ENCODE measurements around the gene PIMREG.
"Not testable (repeated sequence)": the region's sequence is repeated elsewhere in the genome, so short reads cannot be mapped to it uniquely, and the experiment has no call there.

Gene PIMREG

DNA sequence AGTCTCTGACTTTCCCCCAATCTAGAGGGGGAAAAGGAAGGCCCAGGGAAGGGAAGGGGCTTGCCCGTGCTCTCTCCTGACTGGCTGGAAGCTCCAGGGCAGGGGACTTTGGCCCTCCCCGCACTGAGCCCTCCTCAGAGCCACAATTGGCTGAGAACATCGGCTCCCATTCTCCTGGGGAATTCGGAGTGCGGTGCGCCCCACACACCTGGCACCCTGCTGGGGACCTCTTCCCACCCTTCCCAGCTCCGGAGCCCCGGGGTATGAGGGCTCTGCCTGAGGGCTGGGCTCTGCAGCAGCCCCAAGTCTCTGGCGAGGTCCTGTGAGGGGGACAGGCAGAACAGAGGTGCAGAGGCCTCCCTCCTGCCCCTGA lies 36.0 kb downstream of the PIMREG start:
- no peak for DNase-seq

GRCh38 chr17:6482105-6482455 lies 37.8 kb downstream of the PIMREG start:
- no peak for DNase-seq

DNA sequence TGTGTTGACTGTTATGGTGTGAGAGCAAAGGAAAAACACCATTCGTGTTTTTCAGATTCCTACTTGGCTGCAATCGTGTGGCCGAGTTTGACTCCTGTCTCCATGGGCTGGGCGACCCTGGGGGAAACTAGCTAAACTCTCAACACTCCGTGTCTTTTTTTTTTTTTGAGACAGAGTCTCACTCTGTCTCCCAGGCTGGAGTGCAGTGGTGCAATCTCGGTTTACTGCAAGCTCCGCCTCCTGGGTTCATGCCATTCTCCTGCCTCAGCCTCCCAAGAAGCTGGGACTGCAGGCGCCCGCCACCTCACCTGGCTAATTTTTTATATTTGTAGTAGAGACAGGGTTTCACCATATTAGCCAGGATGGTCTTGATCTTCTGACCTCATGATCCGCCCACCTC lies 38.5 kb downstream of the PIMREG start:
- DNase-seq = not testable (repeated sequence)

DNA sequence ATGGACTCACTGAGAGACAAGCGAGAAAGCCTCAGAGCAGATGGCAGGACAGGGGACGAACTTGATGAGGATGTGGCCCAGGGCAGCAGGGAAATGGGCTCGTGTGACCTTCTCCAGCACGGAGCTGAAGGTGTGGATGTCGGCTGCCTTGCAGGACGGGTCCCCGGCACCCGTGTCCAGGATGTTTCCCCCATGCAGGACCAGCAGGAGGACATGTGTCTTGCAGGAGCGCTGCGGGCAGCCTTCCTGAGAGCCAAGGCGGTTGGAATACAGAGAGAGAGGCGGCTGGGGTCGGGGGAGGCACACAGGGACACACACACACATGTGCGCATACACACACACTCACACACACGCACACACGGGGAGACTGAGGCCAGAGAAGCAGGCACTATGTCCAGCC lies 39.3 kb downstream of the PIMREG start:
- no peak for DNase-seq

DNA sequence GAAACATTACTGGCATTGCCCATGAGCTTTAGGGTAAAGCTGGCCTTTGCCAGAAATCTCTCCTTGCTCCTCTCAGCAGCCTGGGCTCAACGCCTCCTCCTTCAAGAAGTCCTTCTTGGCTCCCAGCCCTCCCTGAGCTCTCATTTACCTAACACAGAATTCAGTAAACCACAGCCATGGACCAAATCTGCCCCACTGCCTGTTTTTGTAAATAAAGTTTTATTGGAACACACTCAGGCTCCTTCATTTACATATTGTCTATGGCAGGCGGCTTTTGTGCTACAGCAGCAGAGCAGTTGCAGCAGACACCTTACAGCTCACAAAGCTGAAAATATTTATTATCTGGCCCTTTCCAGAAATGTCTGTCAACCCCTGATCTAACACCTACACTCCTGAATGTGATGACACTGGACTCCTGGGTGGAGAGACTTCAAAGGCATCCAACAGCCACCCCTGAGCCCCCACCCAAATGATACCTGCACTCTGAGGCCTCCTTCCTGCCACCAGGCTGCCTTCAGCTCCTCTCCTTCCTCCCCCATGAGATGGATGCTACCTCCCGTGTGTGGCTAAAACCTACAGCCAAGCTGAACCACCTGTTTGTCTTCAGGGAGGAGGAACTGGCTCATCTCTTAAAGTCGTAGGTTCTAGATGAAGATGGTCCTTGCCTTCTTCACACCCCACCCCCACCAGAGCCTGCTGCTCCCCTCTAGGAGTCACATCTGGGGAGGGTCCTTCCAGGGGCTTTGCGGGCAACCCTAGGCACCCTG lies 41.6 kb downstream of the PIMREG start:
- no peak for DNase-seq

DNA sequence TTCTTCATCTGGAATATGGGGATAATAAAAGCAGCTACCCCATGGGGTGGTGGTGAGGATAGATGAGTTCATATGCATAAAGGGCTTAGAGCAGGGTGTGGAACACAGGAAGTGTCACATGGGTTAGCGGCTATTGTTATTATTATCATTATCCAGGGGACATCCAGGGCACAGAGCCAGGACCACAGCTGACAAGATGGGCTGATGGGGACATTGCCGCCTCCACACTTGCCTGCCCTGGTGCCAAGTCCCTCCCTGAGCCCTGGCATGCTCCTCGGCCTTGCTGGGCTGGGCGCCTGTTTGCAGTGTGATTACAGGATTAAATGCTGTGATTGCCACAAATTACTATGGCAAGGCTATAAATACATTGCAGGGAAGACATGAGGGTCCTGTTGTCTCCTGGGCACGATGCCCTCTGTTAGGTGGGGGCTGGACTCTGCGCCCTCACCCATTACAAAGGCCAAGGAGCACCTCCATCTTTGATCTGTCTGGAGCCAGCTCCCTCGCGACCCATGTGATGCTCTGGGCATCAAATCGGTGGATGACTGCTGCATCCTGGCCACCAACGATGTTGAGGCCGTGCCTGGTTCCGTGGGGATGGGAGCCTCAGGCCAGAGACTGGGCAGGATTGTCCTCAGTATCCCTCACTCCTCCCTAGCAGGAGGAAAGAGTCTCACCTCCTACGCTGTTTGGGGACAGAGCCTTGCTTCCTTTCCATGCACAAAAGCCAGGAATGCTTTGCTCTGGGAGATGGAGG lies 43.2 kb downstream of the PIMREG start:
- DNase-seq = no peak

- no peak for DNase-seq
Observed at GRCh38 chr17:6488008-6488539, 43.8 kb downstream of the PIMREG start.

DNA sequence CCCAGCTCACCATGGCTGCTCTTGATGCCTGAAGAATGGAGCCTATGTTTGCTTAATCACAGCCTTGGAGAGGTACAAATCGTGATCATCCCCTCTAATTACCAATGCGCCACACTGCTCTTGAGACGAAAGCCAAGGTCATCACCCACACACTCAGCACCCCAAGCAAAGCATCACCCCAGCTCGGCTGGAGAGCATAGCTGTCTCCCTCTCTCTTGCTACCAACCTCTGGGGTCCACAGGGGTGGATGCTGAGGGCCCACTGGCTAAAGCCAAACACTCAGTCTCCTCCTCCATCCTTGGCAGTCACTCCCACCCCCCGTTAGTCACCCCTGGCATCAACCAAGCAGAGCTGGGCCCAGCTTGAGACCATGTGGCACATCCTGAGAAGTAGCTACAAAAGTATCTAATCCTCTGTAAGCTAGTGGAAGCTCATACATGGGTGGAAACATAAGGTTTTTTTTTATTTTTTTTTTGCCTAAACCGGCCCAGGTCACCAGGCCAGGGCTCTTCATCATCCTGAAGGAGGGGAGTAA lies 44.8 kb downstream of the PIMREG start:
- DNase-seq = no peak

DNA sequence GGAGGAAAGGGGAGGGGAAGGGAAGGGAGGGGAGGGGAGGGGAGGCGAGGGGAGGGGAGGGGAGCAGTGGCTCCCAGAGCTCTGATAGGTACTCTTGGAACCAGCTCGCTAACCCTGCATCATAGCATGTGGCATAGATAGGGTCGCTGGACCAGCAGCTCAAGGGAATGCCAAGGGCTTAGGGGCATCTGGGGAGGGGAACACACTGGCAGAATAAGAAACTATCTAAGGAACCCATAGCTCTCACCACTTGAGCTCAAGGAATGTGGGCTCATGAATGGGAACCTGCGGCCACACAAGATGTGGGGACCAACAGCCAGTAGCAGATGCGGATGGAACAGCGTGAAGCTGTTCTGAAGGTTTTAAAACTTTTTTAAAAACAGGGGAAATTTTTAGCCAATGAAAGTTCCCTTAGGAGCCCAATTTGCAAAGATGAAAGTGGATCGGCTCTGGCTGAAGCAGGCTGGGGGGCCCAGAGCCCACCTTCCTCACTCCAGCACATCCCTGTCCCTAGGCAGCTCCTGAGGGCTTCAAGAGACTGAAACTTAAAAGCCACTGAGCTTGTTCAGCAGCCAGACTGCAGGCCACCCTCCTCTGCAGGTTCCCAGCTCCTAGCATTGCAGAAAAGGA lies 46.9 kb downstream of the PIMREG start:
- DNase-seq = no peak

DNA sequence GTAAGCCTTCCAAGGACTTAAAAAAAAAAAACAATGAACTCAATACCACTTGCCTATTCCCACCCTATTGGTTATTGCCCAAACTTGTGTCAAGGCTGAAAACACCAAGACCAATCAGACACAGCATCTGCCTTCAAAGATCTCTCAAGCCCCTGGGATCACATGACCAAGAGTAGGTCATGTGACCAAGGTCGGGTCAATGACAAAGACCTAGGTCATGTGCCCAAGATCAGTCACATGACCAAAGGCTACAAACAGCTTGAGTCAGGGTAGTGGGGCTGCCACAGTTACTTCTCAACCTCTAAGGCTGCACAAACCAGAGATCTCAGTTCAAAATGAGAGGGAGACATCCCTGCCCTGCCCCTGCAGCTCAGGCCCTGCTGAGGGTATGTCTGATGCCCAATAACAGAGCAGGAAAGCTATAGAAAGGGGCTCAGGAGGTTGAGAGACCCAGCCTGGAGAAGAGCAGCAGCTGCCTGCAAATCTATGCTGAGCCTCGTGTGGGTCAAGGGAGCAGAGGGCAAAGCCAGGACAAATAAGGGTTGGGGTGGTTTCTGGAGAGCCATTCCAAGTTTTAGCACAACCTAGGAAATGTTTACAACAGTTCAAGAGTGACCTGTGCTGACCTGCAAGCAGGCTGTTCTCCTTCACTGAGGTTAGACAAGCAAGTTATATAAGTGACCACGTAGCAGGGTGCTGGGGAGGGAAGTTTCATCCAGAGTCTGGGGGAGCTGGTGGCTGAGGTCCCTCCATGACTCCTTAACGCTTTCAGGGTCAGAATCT lies 48.8 kb downstream of the PIMREG start:
- DNase-seq = no peak

DNA sequence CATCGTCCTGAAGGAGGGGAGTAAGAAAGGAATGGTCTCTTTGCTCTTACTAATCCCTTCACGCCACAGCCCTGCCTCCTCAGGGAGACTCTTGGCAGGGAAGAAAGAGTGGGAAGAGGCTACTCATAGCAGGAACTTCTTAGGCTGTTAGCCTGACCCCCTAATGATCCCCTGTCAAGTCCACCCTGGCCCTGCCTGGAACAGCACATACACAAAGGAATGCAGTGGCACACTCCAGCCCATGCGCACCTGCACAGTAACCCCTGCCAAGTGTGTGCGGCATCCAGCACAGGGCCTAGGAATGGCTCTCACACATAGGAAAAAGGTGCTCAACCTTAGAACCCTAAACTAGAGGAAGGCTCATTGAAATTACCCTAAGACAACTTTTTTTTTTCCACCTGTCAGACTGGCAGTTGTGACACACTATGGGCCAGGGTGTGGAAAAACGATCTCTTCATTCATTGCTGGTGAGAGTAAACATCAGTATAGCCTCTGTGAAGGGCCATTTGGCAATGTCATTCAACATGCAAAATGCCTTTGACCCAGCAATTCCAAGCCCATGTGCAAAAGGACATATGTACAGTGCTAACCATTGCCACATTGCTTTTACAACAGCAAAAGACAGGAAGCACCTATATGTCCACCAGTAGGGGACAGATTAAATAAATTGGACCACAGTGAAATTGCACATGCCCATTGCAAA lies 50.1 kb downstream of the PIMREG start:
- DNase-seq = no peak

GRCh38 chr17:6495450-6496115 lies 51.3 kb downstream of the PIMREG start:
- no peak for DNase-seq

GRCh38 chr17:6496116-6496481 lies 51.8 kb downstream of the PIMREG start:
- DNase-seq = no peak

GRCh38 chr17:6496640-6497441 lies 52.6 kb downstream of the PIMREG start:
- no peak for DNase-seq

- DNase-seq = no peak
Observed at GRCh38 chr17:6497496-6498221, 53.4 kb downstream of the PIMREG start.

DNA sequence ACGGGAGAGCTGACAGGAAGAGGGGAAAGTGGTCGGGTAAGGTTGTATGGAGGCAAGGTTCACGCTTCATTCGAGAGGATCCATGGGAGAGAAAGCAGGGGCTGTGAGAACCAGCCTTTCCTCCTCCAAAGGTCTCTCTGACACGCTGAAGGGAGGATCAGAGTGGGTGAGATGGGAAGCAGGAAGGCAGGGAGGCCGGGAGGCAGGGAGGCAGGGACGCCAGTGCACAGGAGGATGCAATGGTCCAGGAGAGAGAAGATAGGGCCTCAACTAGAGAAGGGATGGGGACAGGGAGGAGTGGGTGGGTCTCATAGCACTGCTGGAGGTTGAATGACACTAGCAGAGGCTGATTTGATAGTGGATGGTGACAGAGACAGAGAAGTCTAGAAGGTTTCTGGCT lies 54.1 kb downstream of the PIMREG start:
- DNase-seq = no peak

GRCh38 chr17:6498901-6499540 lies 54.8 kb downstream of the PIMREG start:
- DNase-seq = no peak
